GM23248 (cell line): ENCODE measurements around the gene C10orf90.

Source experiments
- EZH2 ChIP-seq: fragments of 200-600 bp; sonication (generic); IDR thresholded peaks from 2 replicates; pipeline ENCODE4 v1.6.1; 2018; ENCODE audit warnings: antibody characterized with exemption, mild to moderate bottlenecking; ENCODE audit not compliant: insufficient read depth, poor library complexity, severe bottlenecking
- EZH2phosphoT487 ChIP-seq: fragments of 200-600 bp; sonication (generic); IDR thresholded peaks from 2 replicates; pipeline ENCODE4 v1.6.1; 2018; ENCODE audit warnings: antibody characterized with exemption, moderate library complexity, mild to moderate bottlenecking, low read depth; ENCODE audit not compliant: insufficient read depth

- TF ChIP-seq EZH2: no peak
- no peak for TF ChIP-seq EZH2phosphoT487
Observed at GRCh38 chr10:126375926-126376554, 294.5 kb downstream of the C10orf90 start.
